Hepatocyte (in vitro differentiated cells): Measurements from ENCODE around the gene AGBL4. TPM values are rescaled to one million over a fixed set of nuclear protein-coding genes. Genes with fewer than 3 reads are reported as not detected.

Experiments
- DNase-seq: peaks from one replicate; pipeline ENCODE4 v3.0.0-alpha.2; 2016; ENCODE audit warnings: low spot score
- H2AFZ ChIP-seq: fragments of 200-600 bp; sonication (generic); 2 replicates; pipeline ENCODE4 v1.6.0; 2016; ENCODE audit warnings: antibody characterized with exemption, mild to moderate bottlenecking
- H3K27ac ChIP-seq: fragments of 200-600 bp; sonication (generic); 2 replicates; pipeline ENCODE4 v1.5.1; 2016; ENCODE audit warnings: mild to moderate bottlenecking
- H3K27me3 ChIP-seq: fragments of 200-600 bp; sonication (generic); 2 replicates; pipeline ENCODE4 v1.6.1; 2016
- H3K36me3 ChIP-seq: fragments of 200-600 bp; sonication (generic); replicated peaks from 2 replicates; pipeline ENCODE4 v1.5.1; 2016; ENCODE audit warnings: low read depth; ENCODE audit not compliant: insufficient read depth
- H3K4me1 ChIP-seq: fragments of 200-600 bp; sonication (generic); 2 replicates; pipeline ENCODE4 v1.5.1; 2016; ENCODE audit warnings: mild to moderate bottlenecking, moderate library complexity; ENCODE audit not compliant: insufficient read depth
- H3K4me2 ChIP-seq: fragments of 200-600 bp; sonication (generic); 2 replicates; pipeline ENCODE4 v1.6.0; 2016
- H3K4me3 ChIP-seq: fragments of 200-600 bp; sonication (generic); 2 replicates; pipeline ENCODE4 v1.5.1; 2016; ENCODE audit warnings: mild to moderate bottlenecking
- H3K79me2 ChIP-seq: fragments of 200-600 bp; sonication (generic); 2 replicates; pipeline ENCODE4 v1.6.0; 2017; ENCODE audit warnings: mild to moderate bottlenecking
- H3K9me2 ChIP-seq: fragments of 200-600 bp; sonication (generic); replicated peaks from 2 replicates; pipeline ENCODE4 v1.6.0; 2017; ENCODE audit warnings: mild to moderate bottlenecking; ENCODE audit not compliant: insufficient read depth
- H3K9me3 ChIP-seq: fragments of 200-600 bp; sonication (generic); 2 replicates; pipeline ENCODE4 v1.5.1; 2016; ENCODE audit warnings: low read depth, mild to moderate bottlenecking
- H4K20me1 ChIP-seq: fragments of 200-600 bp; sonication (generic); 2 replicates; pipeline ENCODE4 v1.6.0; 2016; ENCODE audit warnings: mild to moderate bottlenecking; ENCODE audit not compliant: insufficient read depth, poor library complexity, severe bottlenecking
- EZH2 ChIP-seq: fragments of 200-600 bp; sonication (generic); IDR thresholded peaks from 2 replicates; pipeline ENCODE4 v1.6.1; 2016; ENCODE audit warnings: antibody characterized with exemption, mild to moderate bottlenecking, borderline replicate concordance
- EZH2phosphoT487 ChIP-seq: fragments of 200-600 bp; sonication (generic); IDR thresholded peaks from one replicate; pipeline ENCODE4 v1.6.1; 2018; ENCODE audit warnings: antibody characterized with exemption, mild to moderate bottlenecking, low read depth, moderate library complexity; ENCODE audit not compliant: unreplicated experiment, severe bottlenecking
- WGBS: methylation state at CpG from one replicate; pipeline ENCODE4 v1.1.6; 2016; ENCODE audit warnings: low lambda C conversion rate; ENCODE audit errors: missing lambda C conversion rate; 5-methylcytosine and 5-hydroxymethylcytosine counted together
- polyA plus RNA-seq: library from polyadenylated mRNA; unstranded; fragments of >200 nt; fragmentation: Nextera tagmentation; extraction: Ambion mirVana; gene quantifications from 2 replicates; pipeline ENCODE4 v1.2.1, GENCODE V29; 2016
- total RNA-seq: library from RNA; depleted of rRNA; stranded (reverse); fragments of >200 nt; gene quantifications from 2 replicates; pipeline ENCODE4 v1.2.3, GENCODE V29; 2014
- TF ChIP-seq, protein P1 (sequence below): fragments of 200-600 bp; sonication (generic); IDR thresholded peaks from 2 replicates; pipeline ENCODE4 v1.5.1; 2016; ENCODE audit warnings: antibody characterized with exemption, mild to moderate bottlenecking; ENCODE audit not compliant: poor library complexity

Gene AGBL4
- total and polyA plus RNA-seq, 2 experiments from 2014 or later: 0.50 to 0.73 TPM

DNA sequence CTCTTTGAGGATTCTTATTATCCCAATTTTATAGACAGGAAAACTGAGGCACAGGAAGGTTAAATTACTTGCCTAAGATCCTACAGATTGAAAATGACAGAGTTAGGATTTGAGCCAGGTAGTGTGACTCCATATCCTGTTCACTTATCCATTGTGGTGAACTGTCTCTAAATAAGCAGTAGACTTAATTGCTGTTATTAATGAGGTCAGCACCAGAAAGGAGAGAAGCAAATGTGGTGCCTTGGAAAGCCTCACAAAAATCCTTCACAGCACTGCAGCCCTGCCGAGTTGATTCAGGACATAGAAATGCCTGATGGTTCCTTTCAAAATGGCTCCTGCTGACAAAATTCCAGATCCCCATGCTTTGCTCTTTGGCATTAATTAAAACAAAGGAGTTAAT is 1053.8 kb downstream of the AGBL4 start:
- Histone ChIP-seq H3K4me1 (no peaks in the 10 kb centered on the region), H3K4me2 (no peak overlapping the region), H3K36me3 (no peaks in the 10 kb centered on the region), H3K9me2 (no peaks in the 10 kb centered on the region), H3K9me3 (no peaks in the 10 kb centered on the region), H4K20me1 (no peaks in the 10 kb centered on the region), H3K27me3 (no peaks in the 10 kb centered on the region), H3K27ac (no peak overlapping the region), H2AFZ (no peak overlapping the region), H3K4me3 (no peak overlapping the region), H3K79me2 (no peaks in the 10 kb centered on the region)
- no peak for DNase-seq
- TF ChIP-seq EZH2 (no peak), EZH2phosphoT487 (no peak)
- TF ChIP-seq, protein P1, sequence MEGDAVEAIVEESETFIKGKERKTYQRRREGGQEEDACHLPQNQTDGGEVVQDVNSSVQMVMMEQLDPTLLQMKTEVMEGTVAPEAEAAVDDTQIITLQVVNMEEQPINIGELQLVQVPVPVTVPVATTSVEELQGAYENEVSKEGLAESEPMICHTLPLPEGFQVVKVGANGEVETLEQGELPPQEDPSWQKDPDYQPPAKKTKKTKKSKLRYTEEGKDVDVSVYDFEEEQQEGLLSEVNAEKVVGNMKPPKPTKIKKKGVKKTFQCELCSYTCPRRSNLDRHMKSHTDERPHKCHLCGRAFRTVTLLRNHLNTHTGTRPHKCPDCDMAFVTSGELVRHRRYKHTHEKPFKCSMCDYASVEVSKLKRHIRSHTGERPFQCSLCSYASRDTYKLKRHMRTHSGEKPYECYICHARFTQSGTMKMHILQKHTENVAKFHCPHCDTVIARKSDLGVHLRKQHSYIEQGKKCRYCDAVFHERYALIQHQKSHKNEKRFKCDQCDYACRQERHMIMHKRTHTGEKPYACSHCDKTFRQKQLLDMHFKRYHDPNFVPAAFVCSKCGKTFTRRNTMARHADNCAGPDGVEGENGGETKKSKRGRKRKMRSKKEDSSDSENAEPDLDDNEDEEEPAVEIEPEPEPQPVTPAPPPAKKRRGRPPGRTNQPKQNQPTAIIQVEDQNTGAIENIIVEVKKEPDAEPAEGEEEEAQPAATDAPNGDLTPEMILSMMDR: no peak
- WGBS: 53% methylated on average over 1 of the region's 1 CpG

GRCh38 chr1:48967318-48967717 is 1056.4 kb downstream of the AGBL4 start:
- DNase-seq: no peak
- TF ChIP-seq EZH2: no peak
- H4K20me1 ChIP-seq: no peaks in the 10 kb centered on the region
- H3K36me3 ChIP-seq: no peaks in the 10 kb centered on the region
- no peaks in the 10 kb centered on the region for H3K27me3 ChIP-seq
- no peaks in the 10 kb centered on the region for H3K9me2 ChIP-seq
- H3K9me3 ChIP-seq: no peaks in the 10 kb centered on the region
- no peak overlapping the region for H3K4me2 ChIP-seq
- no peaks in the 10 kb centered on the region for H3K4me1 ChIP-seq
- WGBS: 50% methylated on average over 3 of the region's 3 CpGs
- no peak overlapping the region for H3K4me3 ChIP-seq
- no peaks in the 10 kb centered on the region for H3K79me2 ChIP-seq
- H2AFZ ChIP-seq: no peak overlapping the region
- H3K27ac ChIP-seq: no peak overlapping the region

DNA sequence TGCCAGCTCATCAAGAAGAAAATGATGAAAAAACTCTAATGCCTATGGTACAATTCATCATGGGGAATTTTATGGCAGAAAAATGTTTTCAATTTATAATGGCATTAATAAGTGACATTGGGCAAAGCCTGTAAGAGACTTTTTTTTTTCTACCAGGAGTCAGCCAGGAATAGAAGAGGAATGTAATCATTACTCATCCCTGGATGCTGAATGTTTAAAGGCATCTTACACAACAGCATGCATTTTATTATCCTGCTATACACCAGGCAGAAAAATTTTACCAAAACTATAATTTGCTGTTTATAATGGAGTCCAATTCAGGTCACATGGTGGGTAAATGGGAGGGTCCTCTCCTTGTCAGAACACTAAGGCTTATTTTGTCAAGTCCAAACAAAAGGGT is 1057.2 kb downstream of the AGBL4 start:
- Histone ChIP-seq H3K27ac (no peak overlapping the region), H4K20me1 (no peaks in the 10 kb centered on the region), H3K4me2 (no peak overlapping the region), H3K4me3 (no peak overlapping the region), H2AFZ (no peak overlapping the region), H3K9me3 (no peaks in the 10 kb centered on the region), H3K9me2 (no peaks in the 10 kb centered on the region), H3K79me2 (no peaks in the 10 kb centered on the region), H3K27me3 (no peaks in the 10 kb centered on the region), H3K4me1 (no peaks in the 10 kb centered on the region), H3K36me3 (no peaks in the 10 kb centered on the region)
- DNase-seq: no peak
- TF ChIP-seq, protein P1: no peak
- TF ChIP-seq EZH2phosphoT487 (no peak), EZH2 (no peak)

DNA sequence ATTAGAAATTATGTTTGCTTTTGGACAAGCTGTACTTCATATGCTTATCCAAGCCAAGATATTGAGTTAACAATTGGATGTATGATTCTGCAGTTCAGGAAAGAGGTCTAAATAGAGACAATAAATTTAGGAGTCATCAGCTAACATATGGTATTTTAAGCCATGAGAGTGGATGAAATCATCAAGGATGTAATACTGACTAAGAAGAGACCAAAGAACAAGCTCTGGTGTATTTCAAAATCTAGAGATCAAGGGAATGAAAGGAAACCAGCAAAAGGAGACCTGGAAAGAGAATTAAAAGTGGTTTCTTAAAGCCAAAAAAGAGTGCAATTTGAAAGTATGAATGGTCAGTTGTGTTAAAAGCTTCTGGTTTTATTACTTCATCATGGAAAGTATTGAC is 1063.4 kb downstream of the AGBL4 start:
- TF ChIP-seq EZH2 (no peak), EZH2phosphoT487 (no peak)
- TF ChIP-seq, protein P1: no peak
- H3K9me3 ChIP-seq: no peaks in the 10 kb centered on the region

More for the DNA sequence above, 1063.4 kb downstream of the AGBL4 start:
- no peak overlapping the region for H2AFZ ChIP-seq
- no peaks in the 10 kb centered on the region for H3K4me1 ChIP-seq
- no peak overlapping the region for H3K27ac ChIP-seq
- no peaks in the 10 kb centered on the region for H3K9me2 ChIP-seq
- no peaks in the 10 kb centered on the region for H4K20me1 ChIP-seq
- no peaks in the 10 kb centered on the region for H3K79me2 ChIP-seq
- no peak overlapping the region for H3K4me2 ChIP-seq
- H3K36me3 ChIP-seq: no peaks in the 10 kb centered on the region
- no peak for DNase-seq
- no peaks in the 10 kb centered on the region for H3K27me3 ChIP-seq
- no peak overlapping the region for H3K4me3 ChIP-seq
